ENCODE measurements around the gene SLC29A1. TPM values are rescaled to one million over a fixed set of nuclear protein-coding genes. Genes with fewer than 3 reads are reported as not detected.

The SLC29A1 gene
- polyA plus RNA-seq, 4 donors, result 32.6 to 38.7 (median 37.0) TPM

DNA sequence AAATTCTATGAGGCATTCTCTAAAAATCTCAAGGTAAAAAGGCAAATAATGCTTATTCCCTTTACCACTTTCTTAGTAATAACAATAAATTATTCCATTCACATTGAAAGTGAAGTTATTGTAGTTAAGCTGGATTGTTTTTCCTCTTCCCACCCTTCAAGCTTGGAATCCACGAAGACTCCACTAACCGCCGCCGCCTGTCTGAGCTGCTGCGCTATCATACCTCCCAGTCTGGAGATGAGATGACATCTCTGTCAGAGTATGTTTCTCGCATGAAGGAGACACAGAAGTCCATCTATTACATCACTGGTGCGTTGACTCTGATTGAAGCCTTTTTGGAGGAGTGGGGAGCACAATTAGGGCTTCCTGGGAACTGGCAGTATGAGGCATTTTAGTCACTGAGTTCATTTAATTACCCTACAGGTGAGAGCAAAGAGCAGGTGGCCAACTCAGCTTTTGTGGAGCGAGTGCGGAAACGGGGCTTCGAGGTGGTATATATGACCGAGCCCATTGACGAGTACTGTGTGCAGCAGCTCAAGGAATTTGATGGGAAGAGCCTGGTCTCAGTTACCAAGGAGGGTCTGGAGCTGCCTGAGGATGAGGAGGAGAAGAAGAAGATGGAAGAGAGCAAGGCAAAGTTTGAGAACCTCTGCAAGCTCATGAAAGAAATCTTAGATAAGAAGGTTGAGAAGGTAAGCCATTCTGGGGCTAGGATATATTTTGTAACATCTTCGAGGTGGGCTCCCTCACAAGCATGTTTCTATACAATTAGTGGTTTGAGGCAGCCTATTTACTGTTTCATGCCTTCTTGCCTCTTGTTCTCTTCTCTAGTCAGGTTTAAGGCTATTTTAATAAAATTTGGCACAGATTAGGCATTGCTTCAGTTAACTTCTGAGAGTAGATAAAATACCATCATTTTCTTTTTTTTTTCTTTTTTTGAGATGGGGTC is 28.5 kb downstream of the SLC29A1 start:
- DNase-seq (ENCODE audit: low read depth in 4 of 4, low spot score in 3 of 4), result no peak

DNA sequence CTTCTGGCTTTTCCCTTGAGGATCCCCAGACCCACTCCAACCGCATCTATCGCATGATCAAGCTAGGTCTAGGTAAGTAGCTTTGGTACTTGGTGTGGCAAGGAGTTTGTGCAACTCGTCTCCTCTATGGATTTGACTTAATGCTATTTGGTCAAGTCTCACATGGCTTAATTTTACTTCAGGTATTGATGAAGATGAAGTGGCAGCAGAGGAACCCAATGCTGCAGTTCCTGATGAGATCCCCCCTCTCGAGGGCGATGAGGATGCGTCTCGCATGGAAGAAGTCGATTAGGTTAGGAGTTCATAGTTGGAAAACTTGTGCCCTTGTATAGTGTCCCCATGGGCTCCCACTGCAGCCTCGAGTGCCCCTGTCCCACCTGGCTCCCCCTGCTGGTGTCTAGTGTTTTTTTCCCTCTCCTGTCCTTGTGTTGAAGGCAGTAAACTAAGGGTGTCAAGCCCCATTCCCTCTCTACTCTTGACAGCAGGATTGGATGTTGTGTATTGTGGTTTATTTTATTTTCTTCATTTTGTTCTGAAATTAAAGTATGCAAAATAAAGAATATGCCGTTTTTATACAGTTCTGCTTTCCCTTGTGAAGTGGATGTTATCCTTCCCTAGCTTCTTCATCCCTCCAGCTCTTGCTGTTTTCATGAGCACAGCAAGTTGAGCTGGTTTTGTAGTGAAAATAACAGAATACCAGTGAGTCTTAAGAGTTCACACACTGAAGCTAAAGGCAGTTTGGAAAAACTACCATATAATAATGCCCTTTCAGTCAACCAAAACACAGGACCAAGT is 30.1 kb downstream of the SLC29A1 start:
- no peak for DNase-seq (ENCODE audit: low read depth in 4 of 4, low spot score in 3 of 4)

DNA sequence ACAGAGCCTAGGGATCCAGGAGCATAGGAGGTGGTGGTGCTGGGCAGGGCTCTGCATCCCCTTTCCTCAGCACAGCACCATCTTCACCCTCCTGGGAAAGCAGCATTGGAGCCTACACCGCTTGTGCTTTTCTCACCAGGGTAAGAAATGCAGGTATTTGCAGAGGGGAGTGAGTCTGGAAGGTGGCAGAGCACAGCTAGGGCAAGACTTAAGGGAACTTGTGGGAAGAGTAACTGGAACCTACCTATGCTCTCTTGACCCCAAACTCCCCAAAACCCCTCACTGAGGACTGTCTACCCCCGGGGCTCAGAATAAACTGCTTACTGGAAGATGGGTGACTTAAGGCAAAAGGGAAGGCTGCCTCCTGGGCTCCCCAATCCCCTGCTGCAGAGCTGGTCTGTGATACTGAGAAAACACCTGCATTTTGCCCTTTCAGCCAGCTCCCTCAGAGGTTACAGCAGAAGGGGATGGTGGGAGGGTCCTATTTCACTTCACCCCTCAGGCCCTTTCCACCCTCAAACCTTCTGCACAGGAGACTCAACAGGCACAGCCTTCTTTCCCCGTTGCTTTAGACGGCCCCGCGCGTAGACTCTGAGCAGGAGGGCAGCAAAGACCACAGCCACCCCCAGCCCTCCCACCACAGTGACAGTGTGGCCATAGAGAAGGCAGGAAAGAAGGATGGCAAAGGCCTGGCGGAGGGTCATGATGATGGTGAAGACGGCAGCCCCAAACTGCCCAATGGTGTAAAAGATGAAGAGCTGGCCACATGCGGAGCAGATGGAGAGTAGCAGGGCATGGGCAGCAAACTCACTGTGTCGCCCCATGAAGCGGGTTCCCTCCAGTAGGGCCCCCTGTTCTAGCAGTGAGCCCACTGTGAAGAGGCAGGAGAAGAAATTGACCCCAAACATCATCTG is 31.1 kb downstream of the SLC29A1 start:
- no peak for DNase-seq (ENCODE audit: low read depth in 4 of 4, low spot score in 3 of 4)

DNA sequence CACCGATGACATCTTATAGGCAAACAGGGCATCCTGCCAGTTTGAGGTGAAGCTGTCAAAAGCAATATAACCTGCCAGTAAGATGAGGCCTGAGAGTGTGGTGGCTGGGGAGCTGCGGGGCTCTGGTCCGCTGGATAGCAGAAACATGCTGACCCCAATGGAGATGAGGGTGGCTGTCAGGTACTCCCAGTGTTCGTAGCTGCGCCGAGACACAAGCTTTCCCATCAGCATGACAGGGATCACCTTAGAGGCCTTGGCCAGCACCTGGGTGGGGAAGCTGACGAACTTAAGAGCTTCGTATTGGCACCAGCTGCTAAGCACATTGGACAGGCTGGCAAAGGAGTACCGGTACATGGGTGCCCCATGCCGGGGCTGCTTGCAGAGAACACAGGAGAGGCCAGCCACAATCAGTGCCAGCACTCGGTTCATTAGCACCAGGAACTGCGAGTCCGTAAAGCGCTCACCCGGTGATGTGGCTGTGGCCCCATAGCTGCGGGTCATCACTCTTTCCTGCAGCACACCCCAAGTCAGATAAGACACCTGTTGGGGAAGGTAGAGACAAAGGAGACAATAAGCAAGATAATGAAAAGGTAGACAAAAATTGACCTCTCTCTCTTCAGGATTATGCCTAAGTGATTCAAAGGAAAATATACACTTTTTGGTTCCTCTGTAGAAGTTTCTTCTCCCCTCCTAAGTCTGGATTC is 31.9 kb downstream of the SLC29A1 start:
- DNase-seq (ENCODE audit: low read depth in 4 of 4, low spot score in 3 of 4), result no peak

DNA sequence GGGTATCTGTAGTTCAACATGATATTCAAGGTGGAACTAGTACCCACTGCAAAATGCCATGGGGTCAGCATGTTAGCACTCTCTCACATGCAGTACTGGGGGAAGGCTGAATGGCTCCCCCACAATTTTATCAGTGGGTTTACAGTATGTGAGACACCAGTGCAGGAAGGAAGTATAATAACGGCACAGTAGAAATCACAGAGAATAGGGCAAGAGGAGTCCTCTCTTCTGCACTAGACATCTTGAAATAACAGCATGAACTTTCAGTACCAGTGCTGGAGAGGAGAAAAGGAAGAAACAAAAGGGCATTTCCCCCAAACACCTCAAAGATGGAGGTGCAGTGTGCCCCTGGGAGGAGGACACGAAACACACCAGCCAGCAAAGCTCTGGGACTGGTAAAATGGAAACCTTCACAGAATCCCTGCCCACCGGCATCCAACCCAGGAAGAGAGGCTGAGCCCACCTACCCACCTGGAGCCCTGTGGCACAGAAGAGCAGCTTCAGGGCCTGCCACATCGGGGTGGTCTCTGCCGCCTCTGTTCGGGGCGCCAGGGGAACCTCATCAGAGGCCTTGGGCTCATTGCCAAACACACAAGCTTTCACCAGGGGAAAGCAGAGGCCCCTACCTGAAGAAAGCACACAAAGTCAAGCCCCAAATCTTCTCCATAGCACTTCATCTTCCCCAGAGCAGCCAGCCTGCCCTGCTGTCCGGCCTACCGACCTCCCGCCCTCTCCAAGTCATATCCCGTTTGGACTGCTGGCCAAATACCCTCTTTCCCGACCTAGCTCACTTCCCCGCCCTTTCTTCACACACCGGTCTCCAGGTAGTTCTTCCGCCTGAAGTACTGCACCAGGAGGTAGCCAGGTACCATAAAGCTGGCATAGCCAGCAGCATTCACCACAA is 32.7 kb downstream of the SLC29A1 start:
- no peak for DNase-seq (ENCODE audit: low read depth in 4 of 4, low spot score in 3 of 4)

DNA sequence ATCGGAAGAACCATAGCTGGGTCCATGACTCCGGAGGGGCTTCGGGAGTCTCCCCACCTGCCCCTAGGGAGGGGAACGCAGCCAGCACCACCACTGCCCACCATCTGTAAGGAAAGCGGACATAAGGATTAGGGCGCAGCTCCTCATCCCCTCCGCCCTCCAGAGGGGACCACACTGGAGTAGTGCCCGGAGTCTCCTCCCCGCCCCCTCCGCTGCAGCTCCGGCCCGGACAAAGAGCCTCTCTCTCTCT is 33.3 kb downstream of the SLC29A1 start:
- no peak for DNase-seq (ENCODE audit: low read depth in 4 of 4, low spot score in 3 of 4)

DNA sequence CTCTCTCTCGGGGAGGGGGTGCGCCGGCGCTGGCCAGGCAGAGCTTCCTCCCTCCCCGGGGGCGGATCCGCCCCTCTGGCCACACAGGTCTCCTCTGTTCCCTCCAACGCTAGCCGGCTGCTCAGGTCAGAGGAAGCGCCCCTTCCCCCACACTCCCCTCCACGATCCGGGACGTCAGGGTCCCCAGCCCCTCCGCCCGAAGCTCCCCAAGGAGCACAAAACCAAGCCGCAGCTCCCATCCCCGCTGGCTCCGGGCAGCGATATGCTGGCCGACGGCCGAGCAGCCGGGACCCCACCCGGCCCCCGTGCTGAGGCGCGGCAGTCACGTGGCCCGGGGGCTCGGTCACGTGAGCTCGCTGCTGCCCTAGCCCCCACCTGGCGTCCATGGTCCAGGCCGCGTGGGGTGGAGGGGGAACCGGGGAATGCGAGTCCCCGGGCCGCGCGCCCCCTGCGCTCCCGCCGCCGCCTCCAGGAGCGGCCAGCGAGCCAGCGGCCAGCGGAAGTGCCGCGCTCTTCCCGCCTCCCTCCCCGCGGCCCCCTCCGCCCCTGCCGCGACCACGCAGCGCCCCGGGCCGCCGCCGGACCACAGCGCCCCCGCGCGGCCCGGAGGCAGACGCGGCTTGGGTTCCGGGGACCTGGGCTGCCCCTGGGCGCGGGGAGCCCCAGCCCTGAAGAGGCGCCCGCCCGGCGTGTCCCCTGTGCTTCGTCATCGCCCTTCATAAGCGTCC is 33.8 kb downstream of the SLC29A1 start, which contains the start of gene SLC35B2:
TSS of gene SLC35B2 (minus strand) at position 504 of the 728 bp plus-strand sequence. CDS start at position 386, 118 bp downstream.
- DNase-seq (ENCODE audit: low read depth in 4 of 4, low spot score in 3 of 4), result no peak

DNA sequence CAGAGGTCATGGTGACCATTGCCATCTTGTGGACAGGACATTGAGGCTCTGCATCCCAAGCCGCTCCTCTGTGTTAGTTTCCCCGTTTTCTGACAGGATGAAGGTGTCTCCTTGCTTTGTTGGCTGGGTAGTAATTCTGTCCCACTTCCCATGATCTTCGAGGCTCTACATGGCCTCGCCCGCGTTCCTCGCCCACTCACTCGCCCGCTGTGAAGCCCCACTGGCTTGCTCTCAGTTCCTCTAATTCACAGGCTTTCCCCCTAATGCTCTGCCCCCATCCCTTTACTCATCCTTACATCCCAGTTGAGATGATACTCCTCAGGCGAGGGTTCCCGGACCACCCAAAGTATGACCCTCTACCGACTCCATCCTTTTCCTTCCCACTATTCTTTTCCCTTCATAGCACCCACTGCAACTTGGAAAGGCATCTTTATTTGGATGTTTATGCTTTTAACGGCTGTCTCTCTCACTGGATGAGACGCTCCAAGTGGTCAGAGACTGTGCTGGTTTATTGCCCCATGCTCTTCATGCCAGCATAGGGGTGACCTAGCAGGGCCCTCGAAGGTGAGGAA is 34.4 kb downstream of the SLC29A1 start:
- no peak for DNase-seq (ENCODE audit: low read depth in 4 of 4, low spot score in 3 of 4)

DNA sequence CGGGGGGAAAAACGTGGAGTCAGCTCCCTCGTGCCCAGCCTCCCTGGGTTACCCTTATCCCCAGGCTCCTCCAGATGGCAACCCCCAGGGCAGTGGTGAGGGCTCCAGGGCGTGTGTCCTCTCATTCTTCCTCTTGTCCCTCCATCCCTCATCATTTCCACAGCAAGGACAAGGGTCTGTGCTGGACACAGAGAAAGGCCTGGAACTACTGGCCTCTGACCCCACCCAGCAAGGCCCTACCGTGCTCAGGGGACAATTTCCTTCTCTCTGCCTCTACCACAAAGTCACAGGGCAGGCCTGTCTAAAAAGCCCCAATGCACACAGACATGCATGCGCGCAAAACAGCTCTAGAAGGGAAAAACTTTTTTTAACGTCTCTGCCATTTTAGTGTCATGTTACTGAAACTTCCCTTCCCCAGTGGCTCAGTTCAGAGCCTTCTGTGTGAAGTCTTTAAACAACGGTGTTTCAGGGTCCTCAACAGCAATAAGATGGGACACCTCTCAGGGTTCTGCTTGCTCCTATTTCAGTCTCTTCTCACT is 35.0 kb downstream of the SLC29A1 start:
- no peak for DNase-seq (ENCODE audit: low read depth in 4 of 4, low spot score in 3 of 4)

DNA sequence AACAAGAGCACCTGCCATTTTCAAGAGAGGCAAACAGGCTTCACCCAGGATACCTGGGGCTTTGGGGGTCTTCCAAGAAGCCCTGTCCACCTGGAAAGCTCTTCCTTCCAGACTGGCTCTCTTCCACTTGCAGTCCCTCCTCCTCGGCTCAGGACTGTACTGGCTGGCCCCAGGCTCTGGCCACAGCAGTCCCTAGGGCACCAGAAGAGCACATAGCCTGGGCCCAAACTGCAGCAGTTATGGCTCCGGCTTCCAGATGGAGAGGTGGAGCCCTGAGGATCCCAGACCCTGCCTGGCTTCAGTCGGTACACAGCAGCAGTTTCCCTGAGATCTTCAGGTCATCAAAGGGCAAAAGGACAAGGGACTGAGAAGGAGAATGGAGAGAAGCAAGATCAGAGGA is 35.5 kb downstream of the SLC29A1 start:
- DNase-seq (ENCODE audit: low read depth in 4 of 4, low spot score in 3 of 4), result no peak

DNA sequence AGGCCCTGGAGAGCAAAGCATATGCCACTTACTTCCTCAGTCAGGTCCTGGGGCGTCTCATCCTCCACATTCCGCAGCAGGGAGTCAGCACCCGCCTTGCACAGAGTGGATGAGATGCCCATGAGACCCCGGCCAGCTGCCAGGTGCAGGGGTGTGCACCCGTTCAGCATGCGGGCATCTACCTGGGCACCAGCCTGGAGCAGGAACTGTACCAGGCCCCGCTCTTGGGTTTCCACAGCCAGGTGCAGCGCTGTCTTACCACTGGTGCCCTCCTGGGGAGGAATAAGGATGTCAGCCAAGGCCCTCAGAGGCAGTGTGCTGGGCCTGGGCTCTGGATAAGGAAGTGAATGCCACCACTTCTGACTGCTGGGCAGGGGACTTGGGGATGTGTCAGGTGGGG is 36.6 kb downstream of the SLC29A1 start:
- DNase-seq (ENCODE audit: low read depth in 4 of 4, low spot score in 3 of 4), result no peak

DNA sequence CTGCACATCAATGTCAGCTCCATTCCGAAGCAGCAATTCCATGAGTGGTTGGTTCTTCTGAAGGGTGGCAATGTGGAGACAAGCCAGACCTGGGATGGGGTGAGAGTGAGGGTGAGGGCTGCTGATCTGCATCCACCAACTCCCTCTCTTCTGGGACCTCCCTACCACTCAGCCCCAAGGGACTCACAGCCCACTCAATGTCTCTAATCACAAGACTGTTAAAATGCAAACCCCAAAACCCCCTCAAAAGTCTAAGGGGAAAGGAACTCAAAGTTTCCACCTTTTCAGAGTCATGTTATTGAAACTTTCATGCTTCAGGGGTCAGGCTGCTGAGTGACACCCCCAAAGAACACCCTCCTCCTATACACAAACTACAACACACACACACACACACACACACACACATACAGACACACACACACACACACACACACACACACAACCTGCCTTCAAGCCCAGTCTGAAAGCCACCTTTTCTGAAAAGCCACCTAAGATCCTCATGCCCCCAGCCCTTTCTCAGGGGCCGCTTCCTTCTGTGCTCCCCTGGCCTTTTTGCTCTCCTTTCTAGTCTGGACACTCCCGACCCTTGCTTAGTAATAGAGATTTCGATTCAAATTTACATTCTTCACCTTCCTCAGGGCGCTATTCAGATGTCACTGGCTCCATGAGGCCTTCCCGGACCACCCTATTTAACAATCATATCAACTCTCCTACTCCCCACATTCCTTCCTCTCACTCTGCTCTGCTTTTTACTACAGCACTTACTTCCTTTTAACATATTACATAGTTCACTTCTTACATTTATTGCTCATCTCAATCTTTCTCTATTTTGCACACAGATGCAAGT is 37.3 kb downstream of the SLC29A1 start:
- no peak for DNase-seq (ENCODE audit: low read depth in 4 of 4, low spot score in 3 of 4)

DNA sequence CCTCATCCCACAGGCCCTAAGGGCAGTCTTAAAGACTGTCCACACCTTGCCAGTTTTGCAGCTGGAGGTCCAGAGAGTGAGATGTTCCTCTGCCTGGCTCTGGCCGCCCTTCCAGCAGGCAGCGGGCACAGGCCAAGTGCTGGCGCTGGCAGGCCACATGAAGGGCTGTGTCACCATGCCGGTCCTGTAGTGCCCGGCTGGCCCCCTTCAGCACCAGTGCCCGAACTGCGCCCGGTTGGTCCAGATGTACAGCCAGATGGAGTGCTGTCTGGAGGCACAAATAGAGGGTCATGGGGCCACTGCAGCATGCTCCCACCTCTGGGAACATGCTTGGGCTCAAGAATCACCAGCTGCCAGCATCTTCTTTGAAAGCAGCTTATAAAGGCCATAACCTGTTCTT is 38.2 kb downstream of the SLC29A1 start:
- no peak for DNase-seq (ENCODE audit: low read depth in 4 of 4, low spot score in 3 of 4)

DNA sequence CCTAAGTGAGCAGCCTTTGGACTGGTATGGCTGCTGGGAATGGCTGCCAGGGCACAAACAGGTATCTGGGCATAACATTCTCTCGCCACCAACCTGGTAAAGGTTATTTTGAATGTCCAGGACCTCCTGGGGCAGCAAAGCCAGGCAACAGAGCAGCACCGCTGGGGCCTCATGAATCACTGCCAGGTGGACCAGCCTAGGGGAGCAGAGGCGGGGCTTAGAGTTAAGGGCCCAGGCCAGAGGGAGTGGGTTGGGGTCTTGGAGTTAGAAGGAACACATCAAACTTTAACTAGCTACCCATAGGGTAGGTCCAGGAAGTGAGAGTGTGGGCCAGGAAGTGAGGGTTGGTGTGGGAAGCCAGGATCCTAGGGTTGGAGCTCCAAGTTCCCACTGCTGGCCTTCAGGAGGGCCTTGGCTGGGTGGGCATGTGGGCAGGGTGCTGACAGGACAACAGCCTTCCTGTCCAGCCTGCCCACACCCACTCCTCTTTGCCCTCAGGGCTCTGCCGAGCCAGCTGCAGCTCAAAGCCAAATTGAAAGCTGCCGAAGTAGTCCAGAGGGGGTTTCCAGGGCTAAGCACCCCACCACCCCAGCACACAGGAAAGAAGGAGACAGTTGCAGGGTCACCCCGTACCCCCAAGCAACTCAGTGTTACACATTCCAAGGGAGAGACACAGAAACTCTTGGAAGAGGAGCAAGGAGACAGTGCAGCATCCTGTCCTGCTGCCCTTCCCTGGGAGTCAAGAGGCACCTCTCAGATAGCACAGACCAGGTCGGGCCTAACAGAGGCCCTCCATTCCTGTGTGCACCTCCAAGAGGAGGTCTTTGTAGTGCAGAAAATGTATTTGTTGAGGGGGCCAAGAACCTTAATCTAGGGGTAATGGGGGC is 39.3 kb downstream of the SLC29A1 start:
- DNase-seq (ENCODE audit: low read depth in 4 of 4, low spot score in 3 of 4), result no peak

DNA sequence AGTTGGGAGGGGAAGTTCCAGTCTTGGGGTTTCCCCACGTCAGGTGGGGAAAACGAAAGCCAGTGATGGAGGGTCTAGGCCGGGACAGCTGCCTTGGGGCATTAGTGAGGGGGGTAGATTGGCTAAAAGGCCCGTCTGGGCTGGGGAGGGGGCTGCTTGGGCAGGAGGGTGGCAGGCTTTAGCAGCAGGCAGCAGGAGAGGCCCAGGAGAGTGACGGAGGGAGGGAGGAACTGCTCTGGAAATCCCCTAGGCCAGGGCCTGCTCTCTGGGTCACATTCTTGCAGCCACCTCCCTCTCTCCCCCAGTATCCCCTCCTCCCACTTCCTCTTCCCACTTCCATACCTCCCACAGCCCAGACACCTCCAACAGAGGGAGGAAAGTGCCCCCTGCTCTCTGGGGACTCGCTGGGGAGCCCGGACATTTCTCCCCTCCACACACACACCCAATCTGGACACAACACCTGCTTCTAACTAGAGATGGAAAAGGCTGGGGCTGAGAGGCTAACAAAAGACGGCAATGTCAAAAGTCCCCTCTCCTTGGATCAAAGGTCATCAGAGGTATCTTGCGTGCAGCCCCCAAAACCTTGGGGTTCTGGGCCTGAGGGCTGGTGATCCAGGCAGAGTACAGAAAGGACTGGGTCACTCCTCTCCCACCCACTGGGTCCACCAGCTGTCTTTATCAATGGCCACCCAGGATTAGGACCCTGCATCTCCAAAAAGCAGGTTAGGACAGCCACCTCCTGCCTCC is 40.1 kb downstream of the SLC29A1 start:
- DNase-seq (ENCODE audit: low read depth in 4 of 4, low spot score in 3 of 4), result no peak
